HG03442 (cell line): ENCODE data around the gene FAT2.
"Not testable (repeated sequence)": the region's sequence is repeated elsewhere in the genome, so short reads cannot be mapped to it uniquely, and the experiment has no call there.

Source experiments
- ATAC-seq: cut with Tn5 transposase; IDR thresholded peaks from one replicate; pipeline ENCODE4 v1.9.1; 2021; ENCODE audit warnings: mild to moderate bottlenecking, moderate library complexity; ENCODE audit not compliant: unreplicated experiment

FAT2 gene

DNA sequence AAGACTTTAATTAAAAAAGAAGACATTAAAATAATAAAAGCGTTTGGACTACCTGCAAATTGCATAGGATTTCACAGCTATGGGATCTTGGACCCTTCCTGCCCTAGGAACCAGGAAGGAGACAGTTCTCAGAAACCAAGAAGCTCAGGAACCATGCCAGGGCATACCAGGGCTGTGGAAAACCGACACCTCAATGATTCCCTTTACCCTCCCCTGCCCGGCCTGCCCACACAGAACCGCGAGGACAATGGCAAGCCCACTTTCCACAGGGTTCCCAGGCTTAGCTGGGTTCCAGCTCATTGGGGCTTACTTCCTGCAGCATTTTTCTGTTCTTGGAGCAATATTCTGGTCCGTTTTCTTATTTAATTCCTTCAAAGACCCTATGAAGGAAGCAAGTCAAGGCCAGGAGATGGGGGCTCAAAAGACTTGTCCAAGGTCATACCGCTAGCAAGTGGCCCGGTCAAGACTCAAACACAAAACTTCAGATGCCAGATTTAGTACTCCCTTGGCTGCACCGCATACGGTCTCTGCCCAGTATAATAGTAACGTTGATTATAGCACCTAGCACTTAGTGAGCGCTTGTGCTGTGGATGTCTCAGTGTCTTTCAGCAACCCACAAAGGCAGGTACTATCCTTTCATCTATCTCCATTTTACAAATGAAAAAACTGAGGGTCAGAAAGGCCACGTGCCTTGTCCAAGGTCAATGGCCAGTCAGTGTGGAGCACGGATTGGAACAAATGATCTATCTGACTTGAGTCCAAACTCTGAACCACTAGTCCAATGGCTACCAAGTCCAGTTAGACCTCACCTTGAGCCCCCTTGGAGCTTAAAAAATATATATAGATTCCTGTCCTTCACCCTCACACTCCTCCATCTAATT is 6.8 kb downstream of the FAT2 start:
- no peak for ATAC-seq

DNA sequence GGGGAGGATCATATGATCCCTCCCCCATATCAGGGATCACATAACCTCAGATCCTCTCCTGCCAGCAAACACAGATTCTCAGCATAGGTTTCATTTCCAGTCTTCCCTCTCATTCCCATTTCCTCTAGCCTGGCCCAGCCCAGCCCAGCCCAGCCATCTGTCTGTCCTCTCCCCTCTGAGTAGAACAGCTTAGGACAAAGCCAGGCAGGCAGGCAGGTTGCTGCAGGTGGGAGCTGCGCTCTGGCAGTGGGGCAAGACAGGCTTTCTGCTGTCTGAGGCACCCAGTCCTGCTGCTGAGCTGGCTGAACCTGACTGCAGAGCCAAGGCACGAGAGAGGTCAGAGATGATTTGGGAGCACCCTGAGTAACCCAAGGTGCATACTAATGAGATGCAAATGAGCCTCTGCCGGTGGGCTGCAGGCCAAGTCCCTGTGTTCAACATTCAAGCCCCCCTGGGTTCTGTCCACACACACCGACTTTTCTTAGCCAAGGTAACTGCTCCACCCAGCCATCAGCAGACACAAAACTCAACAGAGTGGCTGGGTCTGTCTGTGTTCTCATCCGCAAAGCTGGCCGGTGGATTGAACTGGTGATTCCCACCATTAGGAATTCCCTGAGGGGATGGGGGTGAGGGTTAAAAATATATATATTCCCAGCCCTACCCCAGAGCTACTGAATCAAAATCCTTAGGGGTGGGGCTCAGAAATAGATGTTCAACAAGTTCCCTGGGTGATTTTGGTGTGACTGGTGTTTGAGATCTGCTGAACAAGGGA is 9.1 kb downstream of the FAT2 start:
- no peak for ATAC-seq

DNA sequence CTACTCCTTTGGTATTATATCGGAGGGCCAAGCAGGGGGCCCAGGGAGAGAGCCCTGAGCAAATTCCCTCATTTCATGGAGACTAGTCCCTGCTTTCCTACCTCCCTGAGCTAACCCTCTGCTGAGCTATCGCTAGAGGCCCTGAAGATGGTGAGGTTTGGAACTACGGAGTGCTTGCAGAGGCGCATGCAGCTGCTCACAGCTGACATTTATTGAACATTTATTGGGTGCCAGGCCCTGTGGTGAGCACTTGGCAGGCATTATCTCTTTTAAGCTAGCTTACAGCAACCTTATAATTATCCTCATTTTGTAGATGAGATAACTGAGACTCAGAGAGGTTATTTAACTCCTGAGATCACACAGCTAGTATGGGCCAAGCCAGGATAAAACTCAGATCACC is 9.8 kb downstream of the FAT2 start:
- no peak for ATAC-seq

DNA sequence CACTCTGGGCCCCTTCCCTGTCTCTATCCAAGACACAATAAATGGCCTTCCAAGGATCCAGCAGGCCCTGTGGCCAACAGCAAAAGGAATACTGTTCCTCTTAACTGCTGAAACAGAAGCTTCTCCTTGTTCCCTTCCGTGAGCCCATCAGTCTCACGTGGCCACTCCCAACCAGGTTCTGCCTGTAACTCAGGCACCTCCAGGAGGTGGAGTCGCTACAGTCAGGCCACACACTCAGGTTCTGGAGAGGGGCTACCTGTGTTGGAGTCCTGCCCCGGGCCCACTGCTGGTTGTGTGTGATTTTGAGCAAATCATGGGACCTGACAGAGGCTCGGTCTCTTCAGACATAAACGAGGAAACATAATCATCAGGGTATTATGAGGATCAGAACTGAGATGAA is 10.3 kb downstream of the FAT2 start:
- no peak for ATAC-seq

DNA sequence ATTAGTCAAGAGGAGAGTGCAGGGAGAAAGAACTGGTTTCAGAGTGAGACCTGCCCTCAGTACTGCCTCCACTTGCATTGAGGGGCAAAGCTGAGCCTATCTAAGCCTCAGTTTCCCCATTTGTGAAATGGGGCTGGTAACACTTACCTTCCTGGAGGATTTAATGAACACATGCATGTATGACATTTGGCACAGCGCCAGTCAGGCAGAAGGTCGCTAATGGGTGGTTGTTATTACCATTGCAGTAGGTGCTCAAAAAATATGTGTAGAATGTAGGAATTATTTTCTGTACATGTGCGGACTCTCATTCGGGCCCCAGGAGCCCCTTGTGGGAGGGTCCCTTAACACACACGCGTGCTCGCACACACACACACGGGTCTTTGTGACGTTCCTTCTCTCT is 10.9 kb downstream of the FAT2 start:
- no peak for ATAC-seq

DNA sequence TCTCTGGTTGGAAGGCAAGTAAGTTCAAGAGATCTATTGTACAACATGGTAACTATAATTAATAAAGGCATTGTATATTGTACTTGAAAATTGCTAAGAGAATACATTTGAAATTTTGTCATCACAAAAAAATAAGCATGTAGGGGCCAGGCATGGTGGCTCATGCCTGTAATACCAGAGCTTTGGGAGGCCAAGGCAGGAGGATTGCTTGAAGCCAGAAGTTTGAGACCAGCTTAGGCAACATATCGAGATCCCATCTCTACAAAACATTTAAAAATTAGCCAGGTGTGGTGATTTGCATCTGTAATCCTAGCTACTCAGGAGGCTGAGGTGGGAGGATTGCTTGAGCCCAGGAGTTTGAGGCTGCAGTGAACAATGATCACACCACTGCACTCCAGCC is 12.0 kb downstream of the FAT2 start:
- ATAC-seq, result not testable (repeated sequence)

DNA sequence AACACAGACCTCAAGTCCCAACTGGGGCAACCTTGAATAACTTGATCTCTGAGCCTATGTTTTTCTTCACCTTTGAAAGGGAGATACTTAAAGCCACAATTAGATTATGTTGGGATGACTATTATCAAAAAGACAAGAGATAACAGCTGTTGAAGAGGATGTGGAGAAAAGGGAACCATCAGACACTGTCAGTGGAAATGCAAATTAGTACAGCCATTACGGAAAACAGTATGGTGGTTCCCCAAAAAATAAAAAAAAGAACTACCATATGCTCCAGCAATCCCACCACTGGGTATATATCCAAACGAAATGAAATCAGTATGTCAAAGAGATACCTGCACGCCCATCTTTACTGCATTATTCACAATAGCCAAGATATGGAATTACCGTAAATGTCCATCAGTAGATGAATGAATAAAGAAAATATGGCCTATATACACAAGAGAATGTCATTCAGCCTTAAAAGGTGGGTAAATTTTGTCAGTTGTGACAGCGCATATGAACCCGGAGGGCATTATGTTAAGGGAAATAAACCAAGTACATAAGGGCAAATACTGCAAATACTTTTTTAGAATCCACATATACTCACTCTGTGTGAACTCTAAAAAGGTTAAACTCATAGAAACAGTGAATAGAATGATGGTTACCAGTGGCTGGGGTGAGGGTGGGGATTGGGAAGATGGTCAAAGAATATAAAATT is 12.7 kb downstream of the FAT2 start:
- no peak for ATAC-seq

DNA sequence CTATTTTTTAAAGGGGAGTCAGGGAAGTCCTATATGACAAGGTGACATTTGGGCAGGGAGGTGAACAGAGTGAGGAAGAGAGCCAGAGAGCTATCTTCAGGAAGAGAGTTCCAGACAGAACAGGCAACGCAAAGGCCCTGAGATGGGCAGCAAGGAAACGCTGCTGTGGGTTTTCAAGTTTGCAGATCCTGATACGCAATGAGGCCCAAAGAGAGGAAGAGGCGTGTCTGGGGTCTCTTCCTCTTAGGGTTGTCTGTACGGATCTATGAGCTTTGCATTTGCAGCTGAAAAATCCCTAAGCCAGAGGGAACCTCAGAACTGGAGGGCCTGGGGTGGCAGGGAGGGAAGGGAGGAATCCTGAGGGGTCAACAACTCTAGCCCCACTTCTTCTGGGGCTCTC is 13.6 kb downstream of the FAT2 start:
- no peak for ATAC-seq

DNA sequence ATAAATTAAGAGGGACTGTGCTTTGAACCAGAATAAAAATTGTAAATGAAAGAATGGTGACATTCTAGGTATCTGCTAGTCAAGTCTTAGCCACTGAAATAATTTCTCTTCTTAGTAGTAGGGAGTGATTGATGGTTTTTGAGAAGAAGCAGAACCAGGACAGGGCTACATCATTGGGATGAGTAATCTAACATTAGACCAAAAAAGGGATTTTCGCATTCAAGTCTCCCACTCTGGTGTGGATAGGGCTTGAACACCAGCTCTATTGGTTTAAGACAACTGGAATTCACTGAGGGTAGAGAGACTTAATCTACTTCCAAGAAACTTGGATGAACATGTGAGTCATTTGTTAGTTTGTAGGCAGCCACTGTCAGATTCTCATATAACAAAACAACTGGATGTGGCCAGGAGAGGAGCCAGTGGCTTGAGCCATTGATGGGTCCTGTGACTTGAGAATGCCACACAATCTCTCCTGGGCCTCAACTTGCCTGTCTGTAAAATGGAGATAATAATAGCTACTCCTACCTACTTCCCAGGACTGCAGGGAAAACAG is 16.6 kb downstream of the FAT2 start:
- no peak for ATAC-seq

DNA sequence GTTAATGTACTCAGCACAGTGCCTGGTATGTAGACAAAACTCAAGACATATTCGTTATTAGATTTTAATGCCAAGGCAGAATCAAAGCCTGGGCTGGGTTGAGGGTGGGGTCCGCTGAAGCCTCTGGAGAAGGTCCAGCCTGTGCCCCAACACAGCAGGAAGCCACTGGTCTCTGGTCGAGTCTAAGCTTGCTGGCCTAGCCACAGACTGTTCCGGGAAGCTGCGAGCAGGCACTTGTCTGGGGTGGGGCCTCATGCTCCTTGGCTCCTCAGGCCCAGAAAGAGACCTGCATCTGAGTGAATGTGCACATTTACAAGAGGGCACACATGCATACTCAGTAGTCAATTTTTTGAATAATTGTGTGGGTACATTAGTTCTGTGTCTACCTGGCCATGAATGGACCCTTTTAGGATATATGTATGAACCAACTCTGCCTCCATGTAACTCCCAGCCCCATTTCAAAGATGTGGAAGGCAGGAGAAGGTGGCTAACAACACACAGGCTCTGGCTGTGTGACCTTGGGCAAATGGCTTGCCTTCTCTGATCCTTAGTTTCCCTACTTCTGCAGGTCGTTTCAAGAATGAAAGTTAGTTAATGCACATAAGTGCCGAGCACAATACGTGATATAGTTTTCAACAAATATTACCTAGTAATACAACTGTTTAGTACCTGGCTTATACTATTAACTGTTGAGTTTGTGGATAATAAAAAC is 18.3 kb downstream of the FAT2 start:
- no peak for ATAC-seq

DNA sequence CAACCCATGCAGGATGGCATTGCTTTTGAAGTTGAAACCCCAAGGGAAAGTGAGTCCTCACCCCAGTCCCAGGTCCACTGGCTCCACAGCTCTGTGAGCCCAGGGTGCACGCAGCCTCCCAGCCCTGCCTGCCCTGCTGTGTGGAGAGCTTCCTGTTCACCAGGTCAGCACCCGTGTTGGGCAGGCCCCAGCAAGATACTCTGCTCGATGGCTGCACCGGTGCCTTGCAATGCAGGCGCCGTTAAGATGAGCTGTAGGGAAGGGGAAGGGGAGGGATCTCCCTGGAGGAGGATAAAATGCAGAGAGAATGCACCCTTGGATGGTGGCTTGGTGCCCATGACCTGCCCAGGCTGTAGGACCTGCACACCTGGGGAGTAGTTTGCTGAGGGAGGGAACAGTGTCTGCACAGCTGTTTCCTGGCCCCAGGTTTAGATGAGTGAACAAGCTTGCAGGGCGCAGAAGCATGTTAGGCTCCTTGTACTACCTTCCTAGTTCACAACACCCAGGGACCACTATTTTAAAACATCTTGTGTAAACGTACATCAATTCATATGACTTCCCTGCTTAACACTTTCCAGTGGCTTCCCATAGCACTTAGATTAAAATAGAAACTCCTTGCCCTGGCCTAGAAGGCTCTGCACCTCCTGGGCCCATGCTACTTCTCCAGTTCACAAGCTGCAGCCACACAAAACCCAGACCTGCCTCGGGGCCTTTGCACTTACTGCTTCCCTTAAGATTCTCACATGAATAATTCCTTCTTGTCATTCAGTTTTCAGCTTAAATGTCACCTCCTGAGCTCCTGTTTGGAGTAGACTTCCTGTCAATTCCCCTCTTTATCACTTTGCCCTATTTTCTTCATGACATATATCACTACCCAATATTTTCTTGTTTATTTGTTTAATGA is 19.6 kb downstream of the FAT2 start:
- ATAC-seq, result no peak

DNA sequence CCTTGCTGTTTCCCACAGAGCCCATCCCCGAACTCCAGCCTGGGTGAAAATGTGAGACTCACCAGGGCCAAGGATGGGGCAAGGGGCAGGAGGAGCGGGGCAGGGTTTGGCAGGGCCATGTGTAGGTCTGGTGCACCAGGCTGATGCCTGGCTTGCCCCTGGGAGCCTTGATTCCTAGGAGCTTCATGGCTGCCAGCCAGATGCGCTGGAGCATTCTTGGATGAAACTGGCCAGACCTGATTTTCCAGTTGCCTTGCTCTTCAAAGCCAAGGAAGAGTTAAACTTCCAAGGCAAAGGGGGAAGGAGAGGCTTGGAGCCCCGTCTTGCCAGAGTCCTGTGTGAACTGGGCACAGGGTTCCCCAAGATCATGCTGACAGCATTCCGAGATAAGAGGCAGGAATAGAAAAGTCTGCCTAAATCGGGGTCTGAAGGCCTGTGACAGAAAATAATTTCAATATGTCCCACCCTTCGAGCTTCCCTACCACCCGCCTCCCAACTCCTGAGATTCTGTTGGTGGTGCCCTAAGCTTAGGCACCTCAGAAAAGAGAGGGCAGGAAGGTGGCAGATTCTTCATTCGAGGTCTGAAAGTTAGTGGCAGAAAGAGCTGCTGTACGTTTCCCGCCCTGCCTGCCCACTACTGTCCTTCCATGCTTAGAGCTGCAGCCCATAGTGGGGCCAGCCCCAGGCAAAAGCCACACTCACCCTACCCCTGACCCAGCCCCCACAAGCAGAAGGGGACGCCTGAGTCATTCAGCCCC is 20.4 kb downstream of the FAT2 start:
- ATAC-seq, result no peak

DNA sequence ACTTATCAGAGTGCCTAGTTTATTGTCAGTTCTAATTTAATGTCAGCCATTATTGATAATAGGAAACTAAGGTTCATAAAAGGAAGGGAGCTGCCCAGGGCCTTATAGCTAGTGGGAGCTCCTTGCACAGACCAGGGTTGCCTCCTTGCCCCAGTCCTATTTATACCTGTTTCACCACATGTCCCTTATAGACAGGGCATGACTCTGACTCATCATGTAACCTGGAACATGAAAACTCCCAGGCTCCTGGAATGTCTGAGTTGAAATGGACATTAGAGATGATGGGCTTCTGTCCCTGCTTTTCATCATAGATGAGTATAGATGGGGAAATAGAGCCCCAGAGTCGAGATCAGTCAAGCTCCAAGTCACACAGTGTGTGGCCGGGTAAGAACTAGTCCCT is 21.1 kb downstream of the FAT2 start:
- ATAC-seq, result no peak

DNA sequence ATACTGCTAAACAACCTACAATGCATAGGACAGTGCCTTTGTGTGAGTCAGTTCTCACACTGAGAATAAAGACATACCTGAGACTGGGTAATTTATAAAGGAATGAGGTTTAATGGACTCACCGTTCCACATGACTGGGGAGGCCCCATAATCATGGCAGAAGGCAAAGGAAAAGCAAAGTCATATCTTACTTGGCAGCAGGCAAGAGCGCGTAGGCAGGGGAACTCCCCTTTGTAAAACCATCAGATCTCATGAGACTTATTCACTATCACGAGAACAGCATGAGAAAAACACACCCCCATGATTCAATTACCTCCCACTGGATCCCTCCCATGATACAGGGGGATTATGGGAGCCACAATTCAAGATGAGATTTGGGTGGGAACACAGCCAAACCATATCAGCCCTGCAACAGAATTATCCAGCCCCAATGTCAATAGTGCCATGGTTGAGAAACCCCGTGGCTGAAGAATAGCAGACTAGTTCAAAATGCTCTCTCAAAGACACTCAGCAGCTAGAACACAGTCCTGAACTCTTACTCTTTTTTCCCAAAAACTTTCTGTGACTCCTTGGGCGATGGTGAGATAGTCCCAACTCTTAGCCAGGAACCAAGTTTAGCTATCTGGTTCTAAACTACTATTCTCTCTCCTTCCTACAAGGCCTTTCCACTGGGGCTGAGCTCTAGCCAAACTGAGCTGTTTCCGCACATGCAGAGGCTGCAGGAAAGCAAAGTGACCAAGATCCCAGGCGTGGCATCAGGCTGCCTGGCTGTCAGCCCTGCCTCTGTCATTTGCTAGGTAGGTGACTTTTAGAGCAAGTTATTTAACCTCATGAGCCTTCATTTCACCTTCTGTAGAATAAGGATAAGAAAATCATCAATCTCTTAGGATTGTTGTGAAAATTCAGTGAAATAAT is 21.7 kb downstream of the FAT2 start:
- ATAC-seq, result peak; percentile 73

DNA sequence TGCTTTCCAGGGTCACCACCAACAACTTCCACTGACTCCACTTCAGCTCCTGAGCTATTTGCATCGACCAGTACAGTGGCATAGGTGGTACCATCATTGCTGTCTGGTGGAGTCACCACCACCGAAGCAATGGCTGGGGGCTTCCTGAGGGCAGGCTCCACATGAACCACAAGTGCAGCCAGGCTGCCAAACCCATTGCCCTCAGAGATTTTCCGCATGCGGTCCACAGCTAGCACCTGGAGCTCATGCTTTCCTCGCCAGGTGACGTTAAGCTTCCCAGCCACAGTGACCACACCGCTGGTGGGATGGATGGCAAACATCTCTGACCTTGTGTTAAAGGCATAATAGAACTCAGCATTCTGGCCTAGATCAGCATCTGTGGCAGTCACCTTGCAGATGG is 23.1 kb downstream of the FAT2 start:
- ATAC-seq, result no peak

DNA sequence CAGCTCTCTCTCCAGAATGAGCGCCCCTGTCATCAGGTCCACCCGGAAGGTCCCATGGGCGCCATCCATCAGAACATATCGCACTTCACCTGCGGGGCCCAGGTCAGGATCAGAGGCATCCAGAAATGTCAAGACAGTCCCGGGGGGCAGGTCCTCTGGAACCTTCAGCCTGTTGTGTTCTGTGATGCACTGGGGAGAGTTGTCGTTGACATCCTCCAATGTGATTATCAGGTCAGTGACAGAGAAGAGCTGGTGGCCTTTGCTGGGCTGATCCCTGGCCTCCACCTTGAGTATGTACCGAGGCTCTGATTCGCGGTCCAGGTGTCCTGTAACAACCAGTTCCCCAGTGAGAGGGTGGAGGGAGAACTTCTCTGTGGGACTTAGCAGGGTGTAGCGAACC is 25.2 kb downstream of the FAT2 start:
- no peak for ATAC-seq

DNA sequence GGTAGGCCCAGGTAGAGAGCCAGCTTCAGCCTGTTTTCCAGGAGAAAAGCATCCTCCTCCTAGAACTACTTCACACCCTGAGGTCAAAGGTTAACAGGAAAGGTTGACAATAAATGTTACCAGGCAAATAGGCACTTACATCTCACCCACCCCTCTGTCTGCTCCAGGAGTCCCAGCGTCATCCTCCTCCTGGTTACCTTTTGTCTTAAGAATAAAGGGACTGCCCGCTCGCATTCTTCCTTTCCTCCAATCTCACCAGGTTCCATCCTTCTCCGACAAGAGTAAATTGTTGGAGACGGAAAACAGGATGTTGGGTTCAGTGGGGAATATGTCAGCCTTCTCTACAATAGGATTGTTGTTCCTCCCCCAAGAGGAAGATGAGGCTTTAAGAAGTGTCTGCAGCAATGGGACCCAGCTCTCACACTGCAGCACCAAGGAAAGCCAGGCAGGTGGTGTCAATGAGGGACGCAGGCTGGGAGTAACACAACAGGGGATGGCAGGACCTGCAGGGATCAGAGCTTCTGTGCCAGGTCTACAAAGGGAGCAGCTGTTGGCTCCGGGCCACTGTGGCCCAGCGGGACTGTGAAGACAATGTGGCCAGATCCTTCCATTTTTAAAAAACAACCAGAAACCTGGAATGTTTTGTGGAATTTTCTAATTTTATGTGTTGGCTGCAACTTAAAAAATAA is 29.0 kb downstream of the FAT2 start:
- no peak for ATAC-seq
